ENCODE measurements around the gene SRA1.
"Not testable (repeated sequence)": the region's sequence is repeated elsewhere in the genome, so short reads cannot be mapped to it uniquely, and the experiment has no call there.

SRA1 gene

GRCh38 chr5:140598836-140599235 is 41.6 kb upstream of the SRA1 start:
- DNase-seq (ENCODE audit: low read depth): no peak
- TF ChIP-seq, protein P1, sequence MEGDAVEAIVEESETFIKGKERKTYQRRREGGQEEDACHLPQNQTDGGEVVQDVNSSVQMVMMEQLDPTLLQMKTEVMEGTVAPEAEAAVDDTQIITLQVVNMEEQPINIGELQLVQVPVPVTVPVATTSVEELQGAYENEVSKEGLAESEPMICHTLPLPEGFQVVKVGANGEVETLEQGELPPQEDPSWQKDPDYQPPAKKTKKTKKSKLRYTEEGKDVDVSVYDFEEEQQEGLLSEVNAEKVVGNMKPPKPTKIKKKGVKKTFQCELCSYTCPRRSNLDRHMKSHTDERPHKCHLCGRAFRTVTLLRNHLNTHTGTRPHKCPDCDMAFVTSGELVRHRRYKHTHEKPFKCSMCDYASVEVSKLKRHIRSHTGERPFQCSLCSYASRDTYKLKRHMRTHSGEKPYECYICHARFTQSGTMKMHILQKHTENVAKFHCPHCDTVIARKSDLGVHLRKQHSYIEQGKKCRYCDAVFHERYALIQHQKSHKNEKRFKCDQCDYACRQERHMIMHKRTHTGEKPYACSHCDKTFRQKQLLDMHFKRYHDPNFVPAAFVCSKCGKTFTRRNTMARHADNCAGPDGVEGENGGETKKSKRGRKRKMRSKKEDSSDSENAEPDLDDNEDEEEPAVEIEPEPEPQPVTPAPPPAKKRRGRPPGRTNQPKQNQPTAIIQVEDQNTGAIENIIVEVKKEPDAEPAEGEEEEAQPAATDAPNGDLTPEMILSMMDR (IDR thresholded peaks at IDR 0.05; ENCODE audit: insufficient read depth, low read depth, low read length, missing control alignments): no peak
- no peak overlapping the region for H3K4me3 ChIP-seq (ENCODE audit: low read depth, low read length)

GRCh38 chr5:140596321-140596741 is 39.1 kb upstream of the SRA1 start:
- no peak for DNase-seq (ENCODE audit: low read depth)
- no peak overlapping the region for H3K4me3 ChIP-seq (ENCODE audit: low read depth, low read length)
- TF ChIP-seq, protein P1 (IDR thresholded peaks at IDR 0.05; ENCODE audit: insufficient read depth, low read depth, low read length, missing control alignments): no peak

DNA sequence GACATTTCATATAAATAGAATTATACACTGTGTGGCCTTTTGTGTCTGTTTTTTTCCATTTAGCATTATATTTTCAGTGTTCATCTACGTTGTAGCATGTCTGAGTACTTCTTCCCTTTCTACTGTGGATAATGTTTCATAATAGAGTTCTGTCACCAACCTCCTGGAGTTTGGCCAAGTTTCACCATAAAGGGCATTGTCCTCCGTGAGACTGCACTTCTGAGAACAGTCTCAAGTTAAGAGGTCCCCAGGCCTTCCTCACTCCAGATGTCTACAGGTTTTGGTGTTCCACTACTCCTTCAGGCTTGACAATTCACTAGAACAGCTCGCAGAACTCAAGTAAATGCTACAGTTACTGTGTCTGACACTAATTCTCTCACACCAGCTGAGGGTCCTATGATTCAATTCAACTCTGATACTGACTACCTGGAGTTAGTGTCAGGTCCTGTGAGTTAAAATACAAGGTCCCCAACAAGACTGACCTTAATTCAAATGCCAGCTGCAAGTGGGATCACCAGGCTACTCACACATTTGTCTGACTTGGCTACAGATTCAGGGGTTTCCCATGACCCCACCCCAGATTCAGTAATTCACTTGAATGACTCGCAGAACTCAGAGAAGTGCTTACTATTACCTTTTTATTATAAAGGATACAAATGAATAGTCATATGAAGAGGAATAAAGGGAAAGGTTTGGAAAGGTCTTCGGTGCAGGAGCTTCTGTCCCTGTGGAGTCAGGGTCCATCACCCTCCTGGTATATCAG is 38.4 kb upstream of the SRA1 start:
- no peak overlapping the region for H3K4me3 ChIP-seq (ENCODE audit: low read depth, low read length)
- peak; percentile 7 for DNase-seq (ENCODE audit: low read depth)
- TF ChIP-seq, protein P1 (IDR thresholded peaks at IDR 0.05; ENCODE audit: insufficient read depth, low read depth, low read length, missing control alignments): no peak

DNA sequence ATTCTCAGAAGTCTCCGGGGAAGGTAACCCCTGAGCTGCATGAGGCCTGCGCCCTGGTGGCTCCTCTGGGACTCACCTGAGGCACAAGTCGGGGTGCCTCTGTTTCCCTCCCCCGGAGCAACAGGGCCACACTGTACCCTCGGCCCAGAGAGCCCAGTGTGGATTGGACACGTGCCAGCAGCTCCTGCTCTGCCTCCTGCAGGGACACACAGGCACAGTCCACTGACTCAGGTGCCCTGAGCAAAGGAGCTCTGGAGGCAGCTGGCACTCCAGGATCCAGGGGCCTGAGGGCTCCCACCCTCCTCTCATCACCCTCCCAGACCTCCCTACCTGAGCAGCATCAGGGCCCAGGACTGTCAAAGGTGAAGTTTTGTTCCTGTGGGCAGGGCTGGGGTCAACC is 36.9 kb upstream of the SRA1 start:
- H3K4me3 ChIP-seq (ENCODE audit: low read depth, low read length): no peak overlapping the region
- TF ChIP-seq, protein P1 (IDR thresholded peaks at IDR 0.05; ENCODE audit: insufficient read depth, low read depth, low read length, missing control alignments): no peak
- DNase-seq (ENCODE audit: low read depth): no peak

DNA sequence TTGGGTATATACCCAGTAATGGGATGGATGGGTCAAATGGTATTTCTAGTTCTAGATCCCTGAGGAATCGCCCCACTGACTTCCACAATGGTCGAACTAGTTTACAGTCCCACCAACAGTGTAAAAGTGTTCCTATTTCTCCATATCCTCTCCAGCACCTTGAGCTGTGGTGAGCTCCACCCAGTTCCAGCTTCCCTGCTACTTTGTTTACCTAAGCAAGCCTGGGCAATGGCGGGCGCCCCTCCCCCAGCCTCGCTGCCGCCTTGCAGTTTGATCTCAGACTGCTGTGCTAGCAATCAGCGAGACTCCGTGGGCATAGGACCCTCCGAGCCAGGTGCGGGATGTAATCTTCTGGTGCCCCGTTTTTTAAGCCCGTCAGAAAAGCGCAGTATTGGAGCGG is 35.8 kb upstream of the SRA1 start:
- not testable (repeated sequence) for H3K4me3 ChIP-seq (ENCODE audit: low read depth, low read length); DNase-seq (ENCODE audit: low read depth)

DNA sequence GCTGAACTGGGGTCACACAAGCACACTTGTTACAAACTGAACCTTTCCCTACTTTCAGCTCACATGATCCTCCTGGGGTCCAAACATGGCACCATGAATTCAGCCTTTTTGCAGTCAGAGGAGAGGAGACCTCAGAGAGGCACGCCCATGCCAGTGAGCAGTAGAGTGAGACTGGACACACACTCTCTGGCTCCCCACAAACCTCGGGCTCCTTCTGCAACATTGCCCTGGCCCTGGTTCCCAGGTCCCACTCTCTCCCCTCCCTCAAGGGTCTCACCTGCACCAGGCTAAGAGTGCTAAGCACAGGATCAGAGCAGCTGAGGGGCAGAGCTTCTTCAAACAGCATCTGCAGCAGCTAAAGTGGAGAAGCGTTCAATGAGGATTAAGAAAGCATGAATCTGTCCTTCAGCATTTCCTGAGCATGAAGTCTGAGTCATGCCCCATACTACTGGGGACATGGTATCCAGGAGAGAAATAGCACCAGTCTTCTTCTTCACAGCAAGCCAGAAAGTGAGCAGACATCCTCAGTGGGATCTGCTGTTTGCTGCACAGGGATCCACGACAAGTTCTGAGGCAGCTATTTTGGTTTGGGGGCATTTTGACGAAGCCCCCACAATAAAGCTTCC is 34.6 kb upstream of the SRA1 start:
- H3K4me3 ChIP-seq (ENCODE audit: low read depth, low read length): no peak overlapping the region
- TF ChIP-seq, protein P1 (IDR thresholded peaks at IDR 0.05; ENCODE audit: insufficient read depth, low read depth, low read length, missing control alignments): no peak
- no peak for DNase-seq (ENCODE audit: low read depth)

- DNase-seq (ENCODE audit: low read depth): no peak
- no peak overlapping the region for H3K4me3 ChIP-seq (ENCODE audit: low read depth, low read length)
- TF ChIP-seq, protein P1 (IDR thresholded peaks at IDR 0.05; ENCODE audit: insufficient read depth, low read depth, low read length, missing control alignments): no peak
These were observed 33.6 kb upstream of the SRA1 start for GRCh38 chr5:140590861-140591260.
